ENCODE measurements around the gene DHX16. TPM values are rescaled to one million over a fixed set of nuclear protein-coding genes. Genes with fewer than 3 reads are reported as not detected.
A peak's percentile ranks its signal among the peaks of the same experiment; 100 is the strongest.

The DHX16 gene
- total RNA-seq, 2 donors from 2014 or later = 17.6 to 22.5 TPM

GRCh38 chr6:30614843-30615218, 58.0 kb downstream of the DHX16 start:
- DNase-seq (ENCODE audit: low spot score) = peak; percentile 88
- intact Hi-C loops (cut with DNase I) = no loop called here

GRCh38 chr6:30614044-30614842, 58.6 kb downstream of the DHX16 start:
- intact Hi-C loops (cut with DNase I) = no loop called here
- DNase-seq (ENCODE audit: low spot score) = peak; percentile 10

GRCh38 chr6:30613251-30614043, 59.4 kb downstream of the DHX16 start:
- intact Hi-C loops (cut with DNase I) = no loop called here
- no peak for DNase-seq (ENCODE audit: low spot score)

DNA sequence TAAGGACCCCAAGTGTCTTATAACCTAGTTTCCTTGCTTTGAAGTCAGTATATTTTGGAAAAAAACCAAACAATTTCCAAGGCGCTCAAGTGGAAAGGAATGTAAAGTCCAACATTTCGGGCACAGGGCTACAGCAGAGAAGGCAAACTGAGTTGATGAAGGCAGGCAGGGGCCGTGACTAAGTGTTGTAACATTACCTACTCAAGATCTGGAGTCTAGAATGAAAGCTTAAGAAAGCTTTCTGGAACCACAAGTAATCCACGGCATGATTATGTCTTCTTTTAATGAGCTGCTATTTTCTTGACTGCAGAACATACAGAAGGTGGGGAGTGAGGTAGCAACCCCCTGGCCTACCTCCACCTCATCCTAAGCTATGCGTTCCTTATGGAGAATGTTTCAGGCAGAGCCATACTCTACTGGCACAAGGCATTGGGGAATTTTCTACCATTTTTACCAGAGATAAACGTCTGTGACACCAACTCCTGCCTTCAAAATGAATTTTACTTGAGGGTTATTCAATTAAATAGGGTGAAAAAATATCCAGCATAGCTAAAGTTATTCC, 60.0 kb downstream of the DHX16 start:
- peak; percentile 24 for DNase-seq (ENCODE audit: low spot score)
- intact Hi-C loops (cut with DNase I) = no loop called here

DNA sequence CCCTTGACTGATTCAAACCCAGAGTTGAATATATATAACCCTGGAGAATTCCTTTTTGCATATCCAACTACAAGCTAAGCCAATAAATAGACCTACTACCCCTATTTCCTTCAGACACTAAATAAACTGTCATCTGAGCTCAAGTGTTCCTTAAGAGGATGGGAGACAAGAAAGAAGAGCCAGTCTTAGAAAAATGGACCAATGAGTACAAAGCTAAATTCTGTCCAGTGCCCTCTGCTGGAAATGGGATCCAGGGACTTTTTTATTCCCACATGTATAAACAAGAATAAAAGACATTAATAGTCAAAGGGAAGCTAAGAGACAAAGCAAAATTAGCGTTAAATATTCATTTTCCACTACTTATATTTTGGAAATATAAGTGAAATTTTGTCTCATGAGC, 60.6 kb downstream of the DHX16 start:
- intact Hi-C loops (cut with DNase I) = no loop called here
- DNase-seq (ENCODE audit: low spot score) = no peak

GRCh38 chr6:30611856-30612194, 61.0 kb downstream of the DHX16 start:
- intact Hi-C loops (cut with DNase I) = no loop called here
- no peak for DNase-seq (ENCODE audit: low spot score)

- intact Hi-C loops (cut with DNase I) = no loop called here
- peak; percentile 19 for DNase-seq (ENCODE audit: low spot score)
Observed at GRCh38 chr6:30611150-30611855, 61.5 kb downstream of the DHX16 start.

DNA sequence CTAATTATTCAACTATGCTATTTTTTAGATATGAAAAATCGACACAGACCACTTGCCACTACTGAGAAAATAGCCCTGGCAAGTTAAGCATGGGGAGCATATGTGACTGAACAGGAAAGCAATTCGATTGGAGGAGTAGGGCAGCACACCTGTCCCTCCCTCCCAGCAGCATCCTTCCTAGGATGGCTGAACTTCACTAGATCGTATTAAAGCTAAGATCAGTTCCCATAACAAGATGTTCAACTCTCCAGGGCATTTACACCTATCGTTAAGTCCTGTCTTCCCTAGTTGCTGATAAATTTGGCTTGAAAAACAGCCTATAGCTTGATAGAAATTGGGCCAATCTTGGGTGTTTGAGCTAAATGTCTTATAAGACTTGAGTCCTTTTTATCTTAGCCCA, 62.7 kb downstream of the DHX16 start:
- intact Hi-C loops (cut with DNase I) = no loop called here
- DNase-seq (ENCODE audit: low spot score) = no peak

DNA sequence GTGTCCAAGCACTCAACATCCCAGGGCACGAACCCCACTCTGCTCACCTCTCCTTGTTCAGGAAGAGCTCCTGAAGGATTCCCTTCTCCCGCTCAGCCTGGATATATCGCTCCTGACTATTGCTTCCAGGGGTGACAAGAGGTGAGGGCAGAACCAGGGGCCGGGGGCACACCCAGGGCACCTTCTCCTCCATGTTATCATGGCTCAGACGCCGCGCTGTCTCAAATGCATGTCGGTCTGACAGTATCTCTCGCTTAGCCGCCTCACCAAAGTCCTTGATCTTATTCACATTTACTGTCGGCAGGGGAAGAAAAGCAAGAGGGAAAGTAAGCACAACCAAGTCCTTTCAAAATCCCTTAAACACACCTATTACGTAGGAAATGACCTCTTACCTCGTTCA, 68.8 kb downstream of the DHX16 start:
- intact Hi-C loops (cut with DNase I) = no loop called here

More for the DNA sequence above, 68.8 kb downstream of the DHX16 start:
- peak; percentile 62 for DNase-seq (ENCODE audit: low spot score)

Other genes starting within 250 kb of the DHX16 start
- 100 to 1,000 TPM; 304 to 327 TPM for gene HLA-E, start 183.5 kb downstream of the DHX16 start, total RNA-seq
- gene GNL1, start 116.5 kb downstream of the DHX16 start, total RNA-seq = 10 to 100 TPM; 52.2 to 59.6 TPM
- 1 to 10 TPM; 5.4 to 8.3 TPM for gene PRR3, start 115.7 kb downstream of the DHX16 start, total RNA-seq
- gene ABCF1, start 101.6 kb downstream of the DHX16 start, total RNA-seq = 10 to 100 TPM; 39.4 to 42.3 TPM
- gene PPP1R10, start 55.8 kb downstream of the DHX16 start, total RNA-seq = 10 to 100 TPM; 35.2 to 50.7 TPM
- gene MRPS18B, start 55.2 kb downstream of the DHX16 start, total RNA-seq = 10 to 100 TPM; 27.8 to 29.6 TPM
- gene ATAT1, start 46.1 kb downstream of the DHX16 start, total RNA-seq = 1 to 10 TPM; 5.2 to 7.2 TPM
- 10 to 100 TPM in 1 of 2 donors, 1 to 10 TPM in 1; 8.5 to 13.4 TPM for gene C6orf136, start 25.9 kb downstream of the DHX16 start, total RNA-seq
- gene PPP1R18, start 13.6 kb upstream of the DHX16 start, total RNA-seq = 100 to 1,000 TPM in 1 of 2 donors, 10 to 100 TPM in 1; 70.0 to 111 TPM
- 10 to 100 TPM; 14.6 to 15.5 TPM for gene NRM, start 18.0 kb upstream of the DHX16 start, total RNA-seq
- gene MDC1, start 44.3 kb upstream of the DHX16 start, total RNA-seq = 10 to 100 TPM; 24.4 to 25.0 TPM
- gene TUBB, start 47.3 kb upstream of the DHX16 start, total RNA-seq = 100 to 1,000 TPM; 342 to 378 TPM
- 100 to 1,000 TPM; 150 to 167 TPM for gene FLOT1, start 69.7 kb upstream of the DHX16 start, total RNA-seq
- 10 to 100 TPM; 28.5 to 51.5 TPM for gene IER3, start 71.5 kb upstream of the DHX16 start, total RNA-seq
- 10 to 100 TPM; 25.2 to 26.0 TPM for gene DDR1, start 211.5 kb upstream of the DHX16 start, total RNA-seq
- gene GTF2H4, start 235.2 kb upstream of the DHX16 start, total RNA-seq = 10 to 100 TPM; 27.2 to 37.8 TPM
- 10 to 100 TPM; 13.8 to 17.8 TPM for gene VARS2, start 241.2 kb upstream of the DHX16 start, total RNA-seq